Ishikawa (cell line): ENCODE measurements around the gene ACCS.

Experiments
- CEBPB ChIP-seq: IDR thresholded peaks from 2 replicates; pipeline ENCODE4 v1.6.1; 2012
- CREB1 ChIP-seq: IDR thresholded peaks from 2 replicates; pipeline ENCODE4 v1.6.1; 2012; ENCODE audit warnings: low read depth
- EGR1 ChIP-seq: IDR thresholded peaks from 2 replicates; pipeline ENCODE4 v1.6.1; 2012
- EP300 ChIP-seq: IDR thresholded peaks from 2 replicates; pipeline ENCODE4 v1.6.1; 2012; ENCODE audit warnings: borderline replicate concordance
- FOXM1 ChIP-seq: IDR thresholded peaks from 2 replicates; pipeline ENCODE4 v1.6.1; 2012; ENCODE audit warnings: low read depth, borderline replicate concordance
- MAX ChIP-seq: IDR thresholded peaks from 2 replicates; pipeline ENCODE4 v1.6.1; 2012
- NFIC ChIP-seq: IDR thresholded peaks from 2 replicates; pipeline ENCODE4 v1.6.1; 2012
- RAD21 ChIP-seq: IDR thresholded peaks from 2 replicates; pipeline ENCODE4 v1.6.1; 2012; ENCODE audit warnings: low read depth
- TCF12 ChIP-seq: IDR thresholded peaks from 2 replicates; pipeline ENCODE4 v1.6.1; 2012; ENCODE audit warnings: low read depth
- TEAD4 ChIP-seq: IDR thresholded peaks from 2 replicates; pipeline ENCODE4 v1.6.1; 2012
- USF1 ChIP-seq: IDR thresholded peaks from 2 replicates; pipeline ENCODE4 v1.6.1; 2012
- YY1 ChIP-seq: IDR thresholded peaks from 2 replicates; pipeline ENCODE4 v1.6.1; 2012; ENCODE audit warnings: low read depth
- ZBTB7A ChIP-seq: IDR thresholded peaks from 2 replicates; pipeline ENCODE4 v1.6.1; 2012; ENCODE audit warnings: low read depth
- TF ChIP-seq, protein P1 (sequence below): IDR thresholded peaks from 2 replicates; pipeline ENCODE4 v1.6.1; 2012; ENCODE audit warnings: low read depth, mild to moderate bottlenecking

- TF ChIP-seq RAD21 (no peak), EP300 (no peak), CREB1 (no peak), FOXM1 (no peak), YY1 (no peak), NFIC (no peak), TEAD4 (no peak), CEBPB (no peak), TCF12 (no peak), EGR1 (no peak), ZBTB7A (no peak), USF1 (no peak), MAX (no peak)
- TF ChIP-seq, protein P1, sequence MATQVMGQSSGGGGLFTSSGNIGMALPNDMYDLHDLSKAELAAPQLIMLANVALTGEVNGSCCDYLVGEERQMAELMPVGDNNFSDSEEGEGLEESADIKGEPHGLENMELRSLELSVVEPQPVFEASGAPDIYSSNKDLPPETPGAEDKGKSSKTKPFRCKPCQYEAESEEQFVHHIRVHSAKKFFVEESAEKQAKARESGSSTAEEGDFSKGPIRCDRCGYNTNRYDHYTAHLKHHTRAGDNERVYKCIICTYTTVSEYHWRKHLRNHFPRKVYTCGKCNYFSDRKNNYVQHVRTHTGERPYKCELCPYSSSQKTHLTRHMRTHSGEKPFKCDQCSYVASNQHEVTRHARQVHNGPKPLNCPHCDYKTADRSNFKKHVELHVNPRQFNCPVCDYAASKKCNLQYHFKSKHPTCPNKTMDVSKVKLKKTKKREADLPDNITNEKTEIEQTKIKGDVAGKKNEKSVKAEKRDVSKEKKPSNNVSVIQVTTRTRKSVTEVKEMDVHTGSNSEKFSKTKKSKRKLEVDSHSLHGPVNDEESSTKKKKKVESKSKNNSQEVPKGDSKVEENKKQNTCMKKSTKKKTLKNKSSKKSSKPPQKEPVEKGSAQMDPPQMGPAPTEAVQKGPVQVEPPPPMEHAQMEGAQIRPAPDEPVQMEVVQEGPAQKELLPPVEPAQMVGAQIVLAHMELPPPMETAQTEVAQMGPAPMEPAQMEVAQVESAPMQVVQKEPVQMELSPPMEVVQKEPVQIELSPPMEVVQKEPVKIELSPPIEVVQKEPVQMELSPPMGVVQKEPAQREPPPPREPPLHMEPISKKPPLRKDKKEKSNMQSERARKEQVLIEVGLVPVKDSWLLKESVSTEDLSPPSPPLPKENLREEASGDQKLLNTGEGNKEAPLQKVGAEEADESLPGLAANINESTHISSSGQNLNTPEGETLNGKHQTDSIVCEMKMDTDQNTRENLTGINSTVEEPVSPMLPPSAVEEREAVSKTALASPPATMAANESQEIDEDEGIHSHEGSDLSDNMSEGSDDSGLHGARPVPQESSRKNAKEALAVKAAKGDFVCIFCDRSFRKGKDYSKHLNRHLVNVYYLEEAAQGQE, result no peak
Observed at GRCh38 chr11:44033411-44033850, 32.6 kb upstream of the ACCS start.
